SKM-1 (cell line): ENCODE results near the gene NDRG4.

Source experiments
- DNase-seq: peaks from one replicate; lab custom pipeline; 2025; ENCODE audit not compliant: unreplicated experiment; lab: John Stamatoyannopoulos, UW

The NDRG4 gene

GRCh38 chr16:58537124-58537906, 37.4 kb downstream of the NDRG4 start:
- no peak for DNase-seq

GRCh38 chr16:58541711-58542110, 41.8 kb downstream of the NDRG4 start:
- no peak for DNase-seq

GRCh38 chr16:58542291-58542690, 42.3 kb downstream of the NDRG4 start:
- no peak for DNase-seq

GRCh38 chr16:58543685-58544084, 43.7 kb downstream of the NDRG4 start:
- no peak for DNase-seq

- DNase-seq, result no peak
Measured at GRCh38 chr16:58548378-58548777, 48.4 kb downstream of the NDRG4 start.

GRCh38 chr16:58551496-58551895, 51.6 kb downstream of the NDRG4 start:
- no peak for DNase-seq

GRCh38 chr16:58556678-58557077, 56.7 kb downstream of the NDRG4 start:
- no peak for DNase-seq
